GM19025 (cell line): Measurements from ENCODE around the gene DTNA.
"Not testable (repeated sequence)": the region's sequence is repeated elsewhere in the genome, so short reads cannot be mapped to it uniquely, and the experiment has no call there.

Source experiments
- ATAC-seq: cut with Tn5 transposase; IDR thresholded peaks from one replicate; pipeline ENCODE4 v1.9.1; 2021; ENCODE audit warnings: mild to moderate bottlenecking, low read depth, moderate library complexity; ENCODE audit not compliant: unreplicated experiment

DTNA gene

GRCh38 chr18:34922594-34922993 is 212.5 kb downstream of the DTNA start:
- not testable (repeated sequence) for ATAC-seq

- no peak for ATAC-seq
Observed at GRCh38 chr18:34923911-34924310, 213.8 kb downstream of the DTNA start.

GRCh38 chr18:34926683-34927082 is 216.6 kb downstream of the DTNA start:
- ATAC-seq: no peak

DNA sequence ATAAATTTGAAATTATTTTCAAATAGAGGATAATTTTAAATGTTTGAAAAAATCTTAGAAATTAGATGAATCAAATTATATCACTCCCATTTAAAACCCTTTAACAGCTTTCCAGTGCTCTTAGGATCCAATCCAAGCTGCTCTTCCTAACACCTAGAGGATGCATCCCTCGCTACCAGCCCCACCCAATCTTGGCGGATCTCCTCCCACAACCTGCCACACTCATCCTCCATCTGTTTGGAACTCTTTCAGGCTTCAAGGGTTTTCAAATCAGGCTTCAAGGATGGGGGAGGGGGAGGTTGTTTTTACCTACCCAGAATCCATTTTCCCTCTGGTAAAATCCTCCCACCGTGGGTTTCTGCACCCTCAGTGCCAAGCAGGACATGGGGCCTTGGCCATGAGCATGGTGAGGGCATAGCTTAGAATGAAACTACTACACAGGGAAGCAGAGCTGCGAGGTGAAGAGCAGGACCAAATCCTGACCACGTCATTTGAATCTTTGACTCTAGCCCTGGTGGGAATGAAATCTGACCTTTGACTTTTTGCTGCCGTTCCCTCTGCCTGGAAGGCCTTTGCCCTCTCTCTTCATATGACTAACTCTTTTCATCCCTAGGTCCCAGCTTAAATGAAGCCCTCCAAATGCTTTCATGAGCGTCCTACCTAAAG is 218.1 kb downstream of the DTNA start:
- ATAC-seq: no peak

DNA sequence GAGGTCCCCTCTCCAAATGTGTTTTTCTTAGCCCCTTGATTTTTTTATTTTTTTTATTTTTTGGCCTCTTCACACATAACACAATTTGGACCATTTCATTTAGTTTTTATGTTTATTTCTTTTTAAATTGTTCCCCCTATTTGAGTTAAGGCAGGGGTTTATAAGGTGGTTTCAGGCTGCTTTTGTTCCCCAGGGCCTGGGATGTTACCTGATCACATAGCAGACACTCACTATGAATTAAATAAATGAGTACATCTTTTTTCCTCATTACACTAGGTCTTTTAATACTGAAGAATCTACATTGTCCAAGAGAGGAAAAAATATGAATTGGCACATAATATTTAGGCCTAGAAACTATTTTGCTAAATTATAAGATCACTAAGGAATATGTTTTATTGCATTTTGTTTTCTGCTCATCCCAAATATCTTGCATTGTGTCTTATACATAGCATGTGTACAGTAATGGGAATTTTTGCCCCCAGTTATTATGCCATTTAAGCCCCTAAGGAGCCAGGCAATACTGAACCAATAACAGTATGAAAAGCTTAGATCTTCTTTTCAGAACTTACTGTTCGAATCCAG is 218.7 kb downstream of the DTNA start:
- ATAC-seq: no peak

DNA sequence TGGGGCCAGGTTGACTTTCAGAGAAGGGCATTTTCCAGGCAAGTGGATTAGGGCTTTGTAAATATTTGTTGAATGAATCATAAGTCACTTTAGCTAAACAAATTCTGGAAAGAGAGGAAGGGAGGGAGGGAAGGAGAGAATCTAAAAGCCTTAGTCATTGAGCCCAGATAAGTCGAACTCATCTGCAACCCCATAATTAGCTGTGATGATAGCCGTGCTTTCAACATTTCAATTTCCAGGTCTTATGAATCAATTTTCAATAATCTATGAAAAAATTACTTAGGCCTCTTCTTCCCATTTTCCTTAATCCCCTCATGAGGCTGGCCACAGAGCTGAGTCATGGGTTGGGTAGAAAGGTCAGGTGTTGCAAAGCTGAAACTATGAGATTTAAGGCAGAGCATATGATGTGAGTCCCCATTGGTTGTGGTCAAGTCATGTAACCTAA is 219.3 kb downstream of the DTNA start:
- ATAC-seq: no peak

GRCh38 chr18:34932363-34932762 is 222.3 kb downstream of the DTNA start:
- ATAC-seq: no peak

DNA sequence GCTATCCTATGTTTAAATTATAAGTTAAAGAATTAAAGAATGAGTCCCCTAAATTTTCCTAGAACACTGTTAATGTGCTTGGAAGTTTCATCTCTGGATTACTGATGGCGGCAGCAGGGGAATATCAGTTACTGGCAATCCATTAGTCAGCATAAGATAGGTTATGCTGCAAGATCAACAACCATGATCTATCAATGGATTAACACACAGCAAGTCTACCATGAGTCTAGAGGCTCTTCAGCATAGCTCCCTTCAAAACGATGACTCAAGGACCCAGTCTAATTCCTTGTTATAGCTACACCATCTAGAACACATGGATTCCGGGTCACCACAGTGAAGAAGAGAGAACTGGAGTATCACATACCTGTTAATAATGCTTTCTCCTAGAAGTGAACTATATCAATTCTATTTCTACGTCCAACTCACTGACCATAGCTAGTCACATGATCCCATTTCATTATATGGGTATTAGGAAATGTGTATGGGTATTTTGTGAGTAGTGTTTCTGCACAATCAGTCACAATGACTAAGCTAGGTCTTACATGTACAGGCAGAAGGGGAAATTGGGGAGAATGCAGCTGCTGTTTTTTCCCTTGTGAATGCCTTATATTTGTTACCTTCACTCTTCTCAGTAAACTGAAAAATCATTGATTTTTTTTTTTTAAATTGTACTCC is 222.8 kb downstream of the DTNA start:
- ATAC-seq: no peak

DNA sequence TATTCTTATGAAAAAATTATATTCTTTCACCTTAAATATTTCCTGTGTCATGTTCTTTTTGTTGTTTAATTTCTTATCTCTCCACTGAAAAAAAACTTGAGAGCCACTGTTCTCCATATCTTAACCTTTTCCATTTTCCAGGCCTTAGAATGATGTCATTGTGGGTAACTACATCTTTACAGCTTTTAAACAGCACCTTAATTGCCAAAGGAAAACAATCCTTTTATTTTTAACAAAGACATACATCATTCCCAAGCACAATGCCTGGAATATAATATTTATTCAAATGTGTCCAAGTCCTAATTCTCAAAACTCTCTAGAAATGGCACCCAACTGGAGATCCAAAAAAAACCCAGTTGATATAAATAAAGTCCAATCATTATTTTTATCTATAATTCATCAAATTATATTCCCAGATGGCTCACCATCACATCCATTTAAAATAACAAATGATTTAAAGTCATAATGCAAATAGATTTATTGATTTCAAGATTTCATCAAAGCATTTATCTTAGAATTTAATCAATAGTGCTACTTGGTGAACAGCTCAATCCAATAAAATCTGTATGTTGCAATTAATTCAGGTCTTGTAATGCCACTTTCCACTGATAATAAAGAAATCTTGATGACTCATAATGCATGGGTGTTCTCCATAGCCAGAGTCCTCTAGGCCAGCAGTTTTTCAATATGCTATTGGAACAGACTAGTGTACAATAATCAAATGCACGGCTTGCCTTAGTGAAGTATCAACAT is 224.0 kb downstream of the DTNA start:
- no peak for ATAC-seq

- ATAC-seq: no peak
Observed at GRCh38 chr18:34936772-34937171, 226.7 kb downstream of the DTNA start.

DNA sequence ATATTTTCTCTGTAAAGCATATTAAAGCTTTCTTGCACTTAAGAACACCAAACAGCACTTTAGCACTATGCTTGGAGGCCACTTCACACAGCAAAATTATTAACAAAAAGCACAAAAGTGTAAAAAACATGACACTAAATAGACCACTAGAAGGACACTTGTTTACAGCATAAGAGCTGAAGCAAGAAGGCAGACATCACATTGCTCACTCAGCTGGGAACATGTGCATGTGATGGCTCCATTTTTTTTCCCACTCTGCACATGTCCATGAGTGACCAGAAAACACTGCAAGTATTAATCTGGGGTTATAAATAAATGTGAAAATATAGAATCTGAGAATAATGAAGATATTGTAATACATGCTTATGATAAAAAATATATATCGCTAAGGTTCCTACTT is 228.0 kb downstream of the DTNA start:
- ATAC-seq: no peak
